Airway epithelial cell (primary cell): ENCODE measurements around the gene PISD. TPM values are rescaled to one million over a fixed set of nuclear protein-coding genes. Genes with fewer than 3 reads are reported as not detected.

ENCODE experiments used
- total RNA-seq: library from RNA; depleted of rRNA; stranded (reverse); fragments of >200 nt; gene quantifications from 2 replicates; pipeline ENCODE4 v1.2.3, GENCODE V29; 2015

The PISD gene
- 33.9 and 34.2 TPM in 2 replicates for total RNA-seq

GRCh38 chr22:31661851-31662667 lies at the start of gene PISD:
TSS of gene PISD (minus strand) at chr22:31662215. CDS start at chr22:31662208, 7 bp downstream.

Other genes with a start within 250 kb of the PISD start
- 6.0 and 8.5 TPM in 2 replicates for gene EIF4ENIF1, start 172.4 kb downstream of the PISD start, total RNA-seq
- gene SFI1, start 165.7 kb downstream of the PISD start, total RNA-seq, result 11.7 and 18.4 TPM in 2 replicates
- gene PRR14L, start 87.9 kb upstream of the PISD start, total RNA-seq, result 17.4 and 19.0 TPM in 2 replicates
- gene DEPDC5, start 91.8 kb upstream of the PISD start, total RNA-seq, result 3.6 and 7.5 TPM in 2 replicates